BE2C (cell line): Measurements from ENCODE around the gene AMELY. TPM values are rescaled to one million over a fixed set of nuclear protein-coding genes. Genes with fewer than 3 reads are reported as not detected.

ENCODE experiments used
- DNase-seq: peaks from one replicate; pipeline ENCODE4 v3.0.0-alpha.2; 2020
- H3K27me3 ChIP-seq: fragments of 250-450 bp; sonication (Bioruptor Pico); 2 replicates; pipeline ENCODE4 v1.5.1; 2020; ENCODE audit warnings: mild to moderate bottlenecking
- H3K36me3 ChIP-seq: fragments of 250-450 bp; sonication (Bioruptor Pico); 2 replicates; pipeline ENCODE4 v1.5.1; 2020; ENCODE audit warnings: mild to moderate bottlenecking
- H3K4me1 ChIP-seq: fragments of 250-450 bp; sonication (Bioruptor Pico); 2 replicates; pipeline ENCODE4 v1.5.1; 2020
- H3K4me3 ChIP-seq: 2 replicates; pipeline ENCODE4 v1.5.1; 2011; ENCODE audit warnings: low read depth, low read length
- H3K9me3 ChIP-seq: fragments of 250-450 bp; sonication (Bioruptor Pico); 2 replicates; pipeline ENCODE4 v1.5.1; 2020
- CTCF ChIP-seq: IDR thresholded peaks from 2 replicates; pipeline ENCODE4 v1.5.1; 2012; ENCODE audit warnings: mild to moderate bottlenecking, low read depth, low read length
- polyA plus RNA-seq: library from polyadenylated mRNA; unstranded; fragments of >200 nt; gene quantifications from one replicate; pipeline ENCODE4 v1.2.1, GENCODE V29; 2012; ENCODE audit warnings: low read depth, missing spikeins; ENCODE audit not compliant: insufficient read length, insufficient read depth

The AMELY gene
- not detected for polyA plus RNA-seq

- H3K4me3 ChIP-seq: no peak within 1 kb of the TSS
- no peak for DNase-seq
- H3K4me1 ChIP-seq: no peaks in the 10 kb centered on the region
- H3K36me3 ChIP-seq: no peaks in the 10 kb centered on the region
- no peaks in the 10 kb centered on the region for H3K27me3 ChIP-seq
- no peak for TF ChIP-seq CTCF
- H3K9me3 ChIP-seq: no peaks in the 10 kb centered on the region
Measured at GRCh38 chrY:6911253-6911881, at the start of gene AMELY. AMELY (minus strand) TSS chrY:6911752; CDS start chrY:6872608, 39,144 bp downstream.

GRCh38 chrY:6949947-6950346, 38.4 kb upstream of the AMELY start:
- no peaks in the 10 kb centered on the region for H3K36me3 ChIP-seq
- no peaks in the 10 kb centered on the region for H3K9me3 ChIP-seq
- no peaks in the 10 kb centered on the region for H3K4me1 ChIP-seq
- TF ChIP-seq CTCF: no peak
- H3K27me3 ChIP-seq: no peaks in the 10 kb centered on the region
- H3K4me3 ChIP-seq: no peak overlapping the region
- no peak for DNase-seq

- Histone ChIP-seq H3K4me3 (no peak overlapping the region), H3K4me1 (no peaks in the 10 kb centered on the region), H3K36me3 (no peaks in the 10 kb centered on the region), H3K27me3 (no peaks in the 10 kb centered on the region), H3K9me3 (no peaks in the 10 kb centered on the region)
- no peak for DNase-seq
- no peak for TF ChIP-seq CTCF
Measured at GRCh38 chrY:6948378-6948777, 36.8 kb upstream of the AMELY start.

GRCh38 chrY:6947695-6948094, 36.1 kb upstream of the AMELY start:
- no peak for DNase-seq
- TF ChIP-seq CTCF: no peak
- H3K27me3 ChIP-seq: no peaks in the 10 kb centered on the region
- H3K9me3 ChIP-seq: no peaks in the 10 kb centered on the region
- no peaks in the 10 kb centered on the region for H3K4me1 ChIP-seq
- H3K4me3 ChIP-seq: no peak overlapping the region
- no peaks in the 10 kb centered on the region for H3K36me3 ChIP-seq

GRCh38 chrY:6935497-6935896, 23.9 kb upstream of the AMELY start:
- no peak for TF ChIP-seq CTCF
- H3K36me3 ChIP-seq: no peaks in the 10 kb centered on the region
- no peaks in the 10 kb centered on the region for H3K9me3 ChIP-seq
- no peaks in the 10 kb centered on the region for H3K4me1 ChIP-seq
- DNase-seq: no peak
- H3K27me3 ChIP-seq: no peaks in the 10 kb centered on the region
- no peak overlapping the region for H3K4me3 ChIP-seq

GRCh38 chrY:6931779-6932396, 20.3 kb upstream of the AMELY start:
- no peak for DNase-seq
- Histone ChIP-seq H3K27me3 (no peaks in the 10 kb centered on the region), H3K36me3 (no peaks in the 10 kb centered on the region), H3K4me1 (no peaks in the 10 kb centered on the region), H3K9me3 (no peaks in the 10 kb centered on the region), H3K4me3 (no peak overlapping the region)
- no peak for TF ChIP-seq CTCF
